A549 (cell line): Measurements from ENCODE around the gene TMEM117.

Source experiments
- BHLHE40 ChIP-seq: IDR thresholded peaks from 2 replicates; pipeline ENCODE4 v1.6.1; 2012; ENCODE audit warnings: low read depth, low read length, inconsistent platforms
- CBX8 ChIP-seq: fragments of 200-600 bp; sonication (generic); IDR thresholded peaks from 2 replicates; pipeline ENCODE4 v1.6.1; 2016
- CTCF ChIP-seq: fragments of >200 bp; sonication (Bioruptor Twin); formaldehyde crosslinking; IDR thresholded peaks from 3 replicates; pipeline ENCODE4 v1.5.1; 2016
- ELK1 ChIP-seq: fragments of 150-350 bp; IDR thresholded peaks from 2 replicates; pipeline ENCODE4 v1.6.1; 2014; ENCODE audit warnings: low read depth, mild to moderate bottlenecking, low read length
- POLR2A ChIP-seq: IDR thresholded peaks from 2 replicates; pipeline ENCODE4 v1.6.1; 2012; ENCODE audit warnings: mild to moderate bottlenecking, low read length
- SMC3 ChIP-seq: fragments of >200 bp; sonication (Bioruptor Twin); formaldehyde crosslinking; IDR thresholded peaks from 3 replicates; pipeline ENCODE4 v1.6.1; 2018; ENCODE audit warnings: inconsistent platforms

DNA sequence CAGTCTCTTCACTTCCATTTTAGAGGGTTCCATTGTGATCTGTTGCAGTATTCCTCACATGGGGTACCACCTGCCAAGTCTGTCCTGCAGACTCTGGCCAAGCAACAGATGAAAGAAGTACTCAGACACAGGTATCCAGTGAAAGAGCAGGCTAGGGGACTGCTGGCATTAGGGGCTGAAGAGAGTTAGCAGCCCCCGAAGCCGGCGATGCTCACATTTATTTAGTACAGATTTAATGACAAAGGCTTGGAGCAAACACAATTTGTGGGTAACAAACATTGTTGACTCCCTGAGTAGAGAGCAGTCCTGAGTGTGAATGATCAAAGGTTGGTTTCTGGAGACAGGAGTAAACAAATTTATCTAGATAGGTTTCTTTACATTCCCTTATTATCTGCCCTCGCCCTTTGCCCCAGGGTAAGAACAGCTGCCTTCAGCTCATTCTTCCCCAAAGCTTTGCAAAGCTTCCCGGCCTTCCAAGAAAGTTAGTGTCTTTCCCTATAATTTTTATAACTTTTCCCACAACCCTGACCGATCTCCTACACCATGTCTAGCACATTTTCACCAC lies 144.8 kb downstream of the TMEM117 start:
- no peak for TF ChIP-seq POLR2A
- TF ChIP-seq CTCF, result no peak
- TF ChIP-seq CBX8, result no peak
- TF ChIP-seq BHLHE40, result no peak
- no peak for TF ChIP-seq SMC3
- TF ChIP-seq ELK1, result no peak
